ENCODE data around the gene CIC. TPM values are rescaled to one million over a fixed set of nuclear protein-coding genes. Genes with fewer than 3 reads are reported as not detected.
A peak's percentile ranks its signal among the peaks of the same experiment; 100 is the strongest.

Gene CIC
- total RNA-seq, 1 experiment from 2014 or later: 54.0 TPM

GRCh38 chr19:42254089-42254849, 14.8 kb upstream of the CIC start:
- no peak overlapping the region for H2AK5ac ChIP-seq (ENCODE audit: insufficient read length, low read length)
- H3K4me2 ChIP-seq (ENCODE audit: insufficient read depth, insufficient read length, low read length): peak overlapping the region; percentile 32
- H3K27me3 Mint-ChIP-seq (ENCODE audit: low read depth): peaks cover 19% of the 10 kb centered on the region
- no CpG with 5 or more reads among the region's 70 CpGs for WGBS (ENCODE audit: extremely low coverage, insufficient read length, low lambda C conversion rate)
- H3K4me1 ChIP-seq (ENCODE audit: insufficient read depth, low read length): peaks cover 6% of the 10 kb centered on the region; the same call in 1 of the 2 replicates
- DNase-seq: peak; percentile 72
- H3K18ac ChIP-seq (ENCODE audit: insufficient read length, low read depth, low read length): peak overlapping the region; percentile 88
- H2BK20ac ChIP-seq (ENCODE audit: low read depth, low read length, poor library complexity, severe bottlenecking): no peak overlapping the region
- H3K4me3 Mint-ChIP-seq: peak overlapping the region; percentile 76 to 81
- no peak overlapping the region for H2BK15ac ChIP-seq (ENCODE audit: low read depth, low read length)
- H3K27ac ChIP-seq (ENCODE audit: insufficient read length, low read depth, low read length): no peak overlapping the region
- no peak overlapping the region for H4K8ac ChIP-seq (replicated peaks; ENCODE audit: insufficient read length, low read depth, low read length)
- H4K5ac ChIP-seq (ENCODE audit: insufficient read length, low read depth, low read length): no peak overlapping the region
- H3K4me1 Mint-ChIP-seq: peaks cover 22 to 40% of the 10 kb centered on the region in 2 experiments
- no peak overlapping the region for H2AFZ ChIP-seq (ENCODE audit: low read length)
- no peaks in the 10 kb centered on the region for H3K27me3 ChIP-seq (ENCODE audit: insufficient read depth, low read length)
- no peak overlapping the region for H3K23ac ChIP-seq (ENCODE audit: insufficient read length, low read depth, low read length)
- H4K20me1 ChIP-seq (ENCODE audit: control insufficient read depth, insufficient read depth, insufficient read length): no peaks in the 10 kb centered on the region
- H3K14ac ChIP-seq (ENCODE audit: insufficient read depth, low read length): peak overlapping the region; percentile 96
- no peak overlapping the region for H3K56ac ChIP-seq (ENCODE audit: insufficient read length, low read depth, low read length)
- H3K9me3 Mint-ChIP-seq: no peaks in the 10 kb centered on the region
- peaks cover 5% of the 10 kb centered on the region; the same call in 1 of the 2 replicates for H3K79me2 ChIP-seq (ENCODE audit: insufficient read depth, low read length)
- peaks cover 14% of the 10 kb centered on the region for H3K23me2 ChIP-seq (ENCODE audit: insufficient read length, low read depth, low read length, poor library complexity, severe bottlenecking)
- no peak overlapping the region for H2BK120ac ChIP-seq (ENCODE audit: low read depth, low read length, poor library complexity, severe bottlenecking)
- no peaks in the 10 kb centered on the region for H3K79me1 ChIP-seq (ENCODE audit: insufficient read depth, low read depth, low read length, poor library complexity, severe bottlenecking)
- no peak overlapping the region for H4K91ac ChIP-seq (ENCODE audit: insufficient read length, low read depth, low read length)
- peak overlapping the region in 1 of 3 experiments; percentile 28; a peak in 1 of 7 replicates for H3K27ac Mint-ChIP-seq
- no peak overlapping the region for H2BK5ac ChIP-seq (ENCODE audit: insufficient read length, low read length)
- H3K9ac ChIP-seq (ENCODE audit: extremely low read depth, insufficient read length, low read length): peak overlapping the region; percentile 70
- no peak overlapping the region; the same call in 1 of the 2 replicates for H3K4ac ChIP-seq (ENCODE audit: low read depth, low read length)
- no peak overlapping the region for H2BK12ac ChIP-seq (ENCODE audit: insufficient read length, low read depth, low read length)
- no peaks in the 10 kb centered on the region for H3K9me3 ChIP-seq (ENCODE audit: control insufficient read depth, low read depth, low read length)
- no peak overlapping the region for H3T11ph ChIP-seq (ENCODE audit: low read length)
- peak; percentile 25; the same call in 1 of the 3 replicates for TF ChIP-seq CTCF (conservative IDR thresholded peaks at IDR 0.05)
- H3K36me3 Mint-ChIP-seq (ENCODE audit: insufficient read depth in 1 of 3, low read depth in 3 of 3): peaks cover 5 to 15% (median 11%) of the 10 kb centered on the region in 3 experiments; a peak in 6 of 7 replicates
